Right lobe of liver (tissue), 4 donors: ENCODE results near the gene TCEANC.

Source experiments
- CTCF ChIP-seq, 4 donors: fragments of 200-600 bp in 3 of 4; fragments of 450-650 bp in 1 of 4; IDR thresholded peaks; one replicate each; pipeline versions ENCODE4 v1.5.1 to v1.8.0; 2016 to 2022; ENCODE audit warnings: antibody characterized with exemption in 4 of 4, mild to moderate bottlenecking in 2 of 4
- POLR2A ChIP-seq: fragments of 450-650 bp; IDR thresholded peaks from one replicate; pipeline ENCODE4 v1.6.1; 2017; ENCODE audit warnings: antibody characterized with exemption, mild to moderate bottlenecking
- donor health status: DM: no; HTN: no; CAD: no.
- donor health status: DM: no; HTN: no; CAD: no.
- donor health status: DM: no; HTN: yes; CAD: no.

- TF ChIP-seq POLR2A: no peak
- TF ChIP-seq CTCF (IDR thresholded peaks at IDR 0.05): no peak
Measured at GRCh38 chrX:13651150-13651549, 1.8 kb upstream of the TCEANC start.
